ENCODE measurements around the gene TUSC2.

The TUSC2 gene

GRCh38 chr3:50327129-50327528, 894 bp downstream of the TUSC2 start:
- DNase-seq, result no peak
- Histone ChIP-seq H3K27ac (peak overlapping the region; percentile 81; the same call in 1 of the 2 replicates), H3K36me3 (peaks cover 57% of the 10 kb centered on the region), H3K9me3 (ENCODE audit: severe bottlenecking) (no peaks in the 10 kb centered on the region), H3K4me3 (ENCODE audit: low read depth, low read length) (peak overlapping the region; percentile 71), H3K27me3 (ENCODE audit: insufficient read depth, low read depth, severe bottlenecking) (no peaks in the 10 kb centered on the region)
- TF ChIP-seq CTCF (IDR thresholded peaks at IDR 0.05; ENCODE audit: low read depth, low read length), result no peak

- no peaks in the 10 kb centered on the region for H3K27me3 ChIP-seq (ENCODE audit: insufficient read depth, low read depth, severe bottlenecking)
- no peak overlapping the region for H3K4me3 ChIP-seq (ENCODE audit: low read depth, low read length)
- no peak for DNase-seq
- peaks cover 47% of the 10 kb centered on the region for H3K36me3 ChIP-seq
- no peak overlapping the region for H3K27ac ChIP-seq
- TF ChIP-seq CTCF (IDR thresholded peaks at IDR 0.05; ENCODE audit: low read depth, low read length), result no peak
- H3K9me3 ChIP-seq (ENCODE audit: severe bottlenecking), result no peaks in the 10 kb centered on the region
These were observed 1.9 kb downstream of the TUSC2 start for GRCh38 chr3:50326182-50326541.

- Histone ChIP-seq H3K36me3 (peaks cover 42% of the 10 kb centered on the region), H3K9me3 (ENCODE audit: severe bottlenecking) (no peaks in the 10 kb centered on the region), H3K4me3 (ENCODE audit: low read depth, low read length) (no peak overlapping the region), H3K27me3 (ENCODE audit: insufficient read depth, low read depth, severe bottlenecking) (no peaks in the 10 kb centered on the region), H3K27ac (no peak overlapping the region)
- TF ChIP-seq CTCF (IDR thresholded peaks at IDR 0.05; ENCODE audit: low read depth, low read length), result no peak
- DNase-seq, result no peak
These were observed 2.4 kb downstream of the TUSC2 start for GRCh38 chr3:50325497-50326181.

- Histone ChIP-seq H3K9me3 (ENCODE audit: severe bottlenecking) (no peaks in the 10 kb centered on the region), H3K27ac (no peak overlapping the region), H3K36me3 (peaks cover 37% of the 10 kb centered on the region), H3K4me3 (ENCODE audit: low read depth, low read length) (no peak overlapping the region), H3K27me3 (ENCODE audit: insufficient read depth, low read depth, severe bottlenecking) (no peaks in the 10 kb centered on the region)
- TF ChIP-seq CTCF (IDR thresholded peaks at IDR 0.05; ENCODE audit: low read depth, low read length), result no peak
- DNase-seq, result no peak
These were observed 2.9 kb downstream of the TUSC2 start for GRCh38 chr3:50325113-50325480.

- Histone ChIP-seq H3K9me3 (ENCODE audit: severe bottlenecking) (no peaks in the 10 kb centered on the region), H3K27me3 (ENCODE audit: insufficient read depth, low read depth, severe bottlenecking) (no peaks in the 10 kb centered on the region), H3K27ac (no peak overlapping the region), H3K4me3 (ENCODE audit: low read depth, low read length) (no peak overlapping the region), H3K36me3 (peaks cover 37% of the 10 kb centered on the region)
- TF ChIP-seq CTCF (IDR thresholded peaks at IDR 0.05; ENCODE audit: low read depth, low read length), result peak; percentile 90
- peak; percentile 88 for DNase-seq
These were observed 3.5 kb downstream of the TUSC2 start for GRCh38 chr3:50324351-50325112.

All from WERI-Rb-1 (cell line).